GM19099 (cell line): ENCODE measurements around the gene TSPEAR.

Source experiments
- POLR2A ChIP-seq: IDR thresholded peaks from 3 replicates; pipeline ENCODE4 v1.6.1; 2011; ENCODE audit warnings: low read depth; ENCODE audit not compliant: insufficient read length; ENCODE audit errors: extremely low read depth

Gene TSPEAR

GRCh38 chr21:44530903-44531605 is 180.3 kb downstream of the TSPEAR start:
- TF ChIP-seq POLR2A = no peak

DNA sequence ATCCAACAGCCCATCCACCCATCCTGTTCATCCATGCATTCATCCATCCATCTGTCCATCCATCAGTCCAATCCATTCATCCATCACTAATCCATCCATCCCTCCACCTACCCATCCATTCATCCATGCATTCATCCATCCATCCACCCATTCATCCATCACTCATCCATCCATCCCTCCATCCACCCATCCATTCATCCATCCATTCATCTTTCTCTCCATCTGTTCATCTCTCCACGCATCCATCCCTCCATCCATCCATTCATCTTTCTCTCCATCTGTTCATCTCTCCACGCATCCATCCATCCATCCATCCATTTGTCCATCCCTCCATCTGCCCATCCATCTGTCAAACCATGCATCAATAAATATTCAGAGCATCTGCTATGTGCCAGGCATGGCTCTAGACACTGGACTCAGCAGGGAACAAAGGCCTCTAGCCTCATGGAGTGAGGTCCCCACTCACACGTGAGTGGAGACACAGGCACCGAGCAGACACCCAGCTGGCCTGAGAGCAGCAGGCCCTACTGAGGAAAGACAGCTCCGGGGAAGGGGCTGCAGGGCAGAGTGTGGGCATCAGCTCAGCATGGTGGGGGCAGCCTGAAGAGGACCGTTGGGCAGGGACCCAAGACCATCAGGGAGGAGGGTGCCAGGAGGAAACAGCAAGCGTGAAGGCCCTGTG is 181.0 kb downstream of the TSPEAR start:
- TF ChIP-seq POLR2A = no peak

DNA sequence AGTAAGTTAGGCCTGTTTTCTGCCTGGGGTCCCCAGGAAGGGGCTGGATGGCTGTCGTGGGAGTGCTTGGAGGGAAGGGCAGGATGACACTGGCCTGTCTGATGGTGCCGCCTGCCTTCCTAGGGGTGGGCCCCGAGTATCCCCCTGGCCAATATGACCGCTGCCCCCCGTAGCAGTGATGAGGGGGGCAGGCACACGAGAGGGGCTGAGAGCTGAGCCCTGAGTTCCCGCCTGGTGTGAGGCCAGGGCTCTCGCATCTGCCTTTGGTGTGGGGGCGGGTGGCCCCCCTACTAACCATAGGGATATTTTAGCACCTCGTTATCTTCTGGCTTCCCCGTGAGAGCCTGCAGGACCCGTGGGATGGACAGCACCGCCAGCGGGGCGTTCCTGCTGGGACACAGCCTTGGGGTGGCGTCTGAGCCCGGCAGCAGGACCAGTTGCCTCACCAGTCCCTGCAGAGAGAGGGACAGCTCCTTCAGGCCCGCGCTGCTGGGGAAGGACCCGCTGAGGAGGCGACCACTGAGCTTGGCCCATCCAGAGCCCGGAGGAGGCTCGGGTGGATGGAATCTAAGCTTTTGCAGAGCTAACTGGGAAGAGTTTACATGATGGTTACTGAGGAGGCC is 181.8 kb downstream of the TSPEAR start:
- no peak for TF ChIP-seq POLR2A

GRCh38 chr21:44529011-44529421 is 182.4 kb downstream of the TSPEAR start:
- TF ChIP-seq POLR2A = no peak

- TF ChIP-seq POLR2A = no peak
Observed at GRCh38 chr21:44528634-44528995, 182.8 kb downstream of the TSPEAR start.

GRCh38 chr21:44527983-44528633 is 183.3 kb downstream of the TSPEAR start:
- TF ChIP-seq POLR2A = no peak

- no peak for TF ChIP-seq POLR2A
Observed at GRCh38 chr21:44527156-44527982, 184.0 kb downstream of the TSPEAR start.

DNA sequence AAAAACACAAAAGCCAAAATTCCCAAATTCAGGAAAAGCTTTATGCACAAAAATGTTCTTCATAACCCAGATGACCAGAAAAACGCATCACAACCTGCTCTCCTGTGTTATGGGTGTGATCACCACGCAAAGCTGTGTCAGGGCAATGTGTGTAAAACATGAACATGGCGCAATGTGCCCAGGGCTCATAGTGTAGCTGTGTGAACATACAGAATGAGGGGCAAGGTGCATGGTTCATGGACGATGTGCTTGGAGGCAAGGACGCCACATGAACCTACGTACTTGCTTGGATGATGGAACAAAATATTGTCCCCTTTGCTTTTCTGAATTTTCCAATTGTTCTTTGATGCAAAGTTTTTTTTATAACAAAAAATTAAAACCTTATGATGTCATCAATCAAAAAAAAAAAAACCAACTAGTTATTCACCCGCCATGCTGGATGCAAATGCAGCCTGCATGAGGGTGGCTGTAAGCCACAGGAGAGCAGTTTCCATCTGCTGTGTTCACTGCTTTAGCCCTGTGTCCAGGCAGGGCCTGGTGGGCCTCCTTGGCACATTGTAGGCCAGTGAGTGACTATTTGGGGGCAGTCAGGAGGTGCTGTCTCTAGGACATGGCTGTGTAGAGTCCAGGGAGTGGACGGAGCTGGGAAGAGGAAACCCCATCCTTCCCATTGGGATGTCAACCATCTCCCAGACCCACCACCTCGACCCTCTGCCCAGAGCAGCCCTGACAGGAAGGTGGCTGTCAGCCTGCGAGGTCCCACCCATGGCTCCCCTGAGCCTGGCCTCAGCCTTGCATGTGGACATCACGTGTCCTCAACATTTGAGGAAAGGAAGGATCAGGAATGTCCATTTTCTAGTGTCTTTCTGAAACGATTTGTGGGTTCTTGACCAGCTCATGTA is 185.0 kb downstream of the TSPEAR start:
- no peak for TF ChIP-seq POLR2A

- no peak for TF ChIP-seq POLR2A
Observed at GRCh38 chr21:44525391-44526095, 185.8 kb downstream of the TSPEAR start.

DNA sequence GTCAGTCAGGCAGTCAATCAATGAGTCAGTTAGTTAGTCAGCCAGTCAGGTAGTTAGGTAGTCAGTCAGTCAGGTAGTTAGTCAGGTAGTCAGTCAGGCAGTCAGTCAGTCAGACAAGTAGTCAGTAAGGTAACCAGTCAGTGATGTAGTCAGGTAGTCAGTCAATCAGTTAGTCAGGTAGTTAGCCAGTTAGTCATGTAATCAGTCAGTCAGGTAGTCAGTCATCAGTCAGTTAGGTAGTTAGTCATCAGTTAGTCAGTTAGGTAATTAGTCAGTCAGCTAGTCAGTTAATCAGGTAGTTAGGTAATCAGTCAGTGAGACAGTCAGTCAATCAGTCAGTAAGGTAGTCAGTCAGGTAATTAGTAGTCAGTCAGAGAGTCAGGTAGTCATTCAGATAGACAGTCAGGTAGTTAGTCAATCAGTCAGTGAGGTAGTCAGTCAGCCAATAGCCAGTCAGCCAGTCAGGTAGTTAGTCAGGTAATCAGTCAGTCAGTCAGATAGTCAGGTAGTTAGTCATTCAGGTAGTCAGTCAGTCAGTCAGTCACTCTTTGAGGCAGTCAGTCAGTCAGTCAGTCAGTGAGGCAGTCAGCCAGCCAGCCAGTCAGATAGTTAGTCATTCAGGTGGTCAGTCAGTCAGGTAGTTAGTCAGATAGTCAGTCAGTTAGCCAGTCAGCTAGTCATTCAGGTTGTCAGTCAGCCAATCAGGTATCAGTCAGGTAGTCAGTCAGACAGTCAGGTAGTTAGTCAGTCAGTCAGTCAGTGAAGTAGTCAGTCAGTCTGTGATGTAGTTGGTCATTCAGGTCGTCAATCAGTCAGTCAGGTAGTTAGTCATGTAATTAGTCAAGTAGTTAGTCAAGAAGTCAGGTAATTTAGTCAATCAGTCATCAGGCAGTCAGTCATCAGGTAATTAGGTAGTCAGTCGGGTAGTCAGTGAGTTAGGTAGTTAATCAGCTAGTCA is 186.7 kb downstream of the TSPEAR start:
- TF ChIP-seq POLR2A = no peak

DNA sequence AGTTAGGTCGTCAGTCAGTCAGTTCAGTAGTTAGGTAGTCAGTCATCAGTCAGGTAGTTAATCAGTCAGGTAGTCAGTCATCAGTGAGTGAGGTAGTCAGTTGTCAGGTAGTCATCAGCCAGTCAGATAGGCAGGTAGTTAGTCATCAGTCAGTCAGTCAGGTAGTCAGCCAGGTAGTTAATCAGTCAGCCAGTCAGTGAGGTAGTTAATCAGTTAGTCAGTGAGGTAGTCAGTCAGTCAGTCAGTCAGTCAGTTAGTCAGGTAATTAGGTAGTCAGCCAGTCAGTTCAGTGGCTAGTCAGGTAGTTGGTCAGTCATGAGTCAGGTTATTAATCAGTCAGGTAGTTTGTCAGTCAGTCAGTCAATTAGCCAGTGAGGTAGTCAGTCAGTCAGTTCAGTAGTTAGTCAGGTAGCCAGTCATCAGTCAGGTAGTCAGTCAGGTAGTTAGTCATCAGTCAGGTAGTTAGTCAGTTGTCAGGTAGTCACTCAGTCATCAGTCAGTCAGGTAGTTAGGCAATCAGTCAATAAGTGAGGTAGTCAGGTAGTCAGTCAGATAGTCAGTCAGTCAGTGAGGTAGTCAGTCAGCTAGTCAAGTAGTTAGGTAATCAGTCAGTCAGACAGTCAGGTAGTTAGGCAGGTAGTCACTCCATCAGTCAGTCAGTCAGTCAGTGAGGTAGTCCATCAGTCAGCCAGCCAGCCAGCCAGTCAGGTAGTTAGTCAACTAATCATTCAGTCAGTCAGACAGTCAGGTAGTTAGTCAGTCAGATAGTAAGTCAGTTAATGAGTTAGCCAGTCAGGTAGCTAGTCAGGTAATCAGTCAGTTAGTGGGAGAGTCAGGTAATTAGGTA is 187.6 kb downstream of the TSPEAR start:
- no peak for TF ChIP-seq POLR2A
